B cell (primary cell): Measurements from ENCODE around the gene CD164. TPM values are rescaled to one million over a fixed set of nuclear protein-coding genes. Genes with fewer than 3 reads are reported as not detected.

Source experiments
- ATAC-seq: fragments of 200-7000 bp; cut with Tn5 transposase; one replicate; pipeline ENCODE4 v1.10.0; 2021; ENCODE audit warnings: low read depth, mild to moderate bottlenecking, moderate number of reproducible peaks, moderate library complexity
- CTCF ChIA-PET: fragments of 350-600 bp; sonication (Branson Sonifier 250); formaldehyde crosslinking; loops from one replicate; lab custom pipeline; 2021; ENCODE audit warnings: antibody characterized with exemption, inconsistent platforms; lab: Charles Lee
- POLR2A ChIA-PET: fragments of 350-600 bp; sonication (Branson Sonifier 250); formaldehyde crosslinking; loops from one replicate; lab custom pipeline; 2021; ENCODE audit warnings: antibody characterized with exemption; lab: Charles Lee
- DNase-seq: peaks from one replicate; pipeline ENCODE4 v3.0.0; 2013
- H2AFZ ChIP-seq: 2 replicates; pipeline ENCODE4 v1.6.1; 2012; ENCODE audit warnings: mild to moderate bottlenecking, low read depth, low read length; ENCODE audit not compliant: insufficient read depth, poor library complexity, severe bottlenecking
- H3K27ac ChIP-seq, 2 donors: 1 replicate in 1 of 2; 2 replicates in 1 of 2; pipeline ENCODE4 v1.5.1; 2012 to 2013; ENCODE audit warnings: low read length in 2 of 2, mild to moderate bottlenecking in 2 of 2, moderate library complexity in 1 of 2
- H3K27me3 ChIP-seq, 4 experiments: fragments of 200-600 bp in 1 of 4; sonication (generic) in 1 of 4; replicated peaks in 1 of 4; 1 replicate in 2 of 4; 2 replicates in 2 of 4; pipeline versions ENCODE4 v1.6.1 to v1.7.0; 2013 to 2016; ENCODE audit warnings: low read length in 3 of 4, mild to moderate bottlenecking in 2 of 4, mixed read lengths in 1 of 4, moderate library complexity in 1 of 4; ENCODE audit not compliant: insufficient read depth in 4 of 4, control insufficient read depth in 3 of 4; ENCODE audit errors: control extremely low read depth in 1 of 4
- H3K36me3 ChIP-seq, 2 experiments: replicated peaks in 1 of 2; 1 replicate in 1 of 2; 2 replicates in 1 of 2; pipeline versions ENCODE4 v1.6.1 to v1.7.1; 2013; ENCODE audit warnings: low read length in 1 of 2; ENCODE audit not compliant: insufficient read depth in 2 of 2, control insufficient read depth in 1 of 2; ENCODE audit errors: control extremely low read depth in 1 of 2, extremely low read depth in 1 of 2
- H3K4me1 ChIP-seq, 2 donors: fragments of 200-600 bp in 1 of 2; sonication (generic) in 1 of 2; 1 replicate in 1 of 2; 2 replicates in 1 of 2; pipeline versions ENCODE4 v1.5.1 to v1.6.1; 2013 to 2017; ENCODE audit warnings: low read length in 2 of 2; ENCODE audit not compliant: control insufficient read depth in 2 of 2, insufficient read depth in 2 of 2
- H3K4me2 ChIP-seq: replicated peaks from 2 replicates; pipeline ENCODE3; 2012; ENCODE audit warnings: mild to moderate bottlenecking, low read depth, low read length; ENCODE audit not compliant: poor library complexity, severe bottlenecking
- H3K4me3 ChIP-seq, 5 experiments: fragments of 200-600 bp in 1 of 5; sonication (generic) in 1 of 5; 1 replicate in 3 of 5; 2 replicates in 2 of 5; pipeline versions ENCODE4 v1.5.1 to v1.7.0; 2011 to 2016; ENCODE audit warnings: low read length in 4 of 5, mild to moderate bottlenecking in 4 of 5, low read depth in 2 of 5, control low read depth in 1 of 5, moderate library complexity in 1 of 5; ENCODE audit not compliant: insufficient read depth in 1 of 5; ENCODE audit errors: control extremely low read depth in 1 of 5, extremely low read depth in 1 of 5
- H3K79me2 ChIP-seq: fragments of 200-600 bp; sonication (generic); one replicate; pipeline ENCODE4 v1.6.0; 2016; ENCODE audit warnings: low read length; ENCODE audit not compliant: control insufficient read depth, insufficient read depth
- H3K9ac ChIP-seq: fragments of 200-600 bp; sonication (generic); 2 replicates; pipeline ENCODE4 v1.6.1; 2017; ENCODE audit warnings: mild to moderate bottlenecking, low read length, moderate library complexity
- H3K9me3 ChIP-seq, 3 donors: one replicate each; pipeline versions ENCODE4 v1.6.1 to v1.7.1; 2013; ENCODE audit warnings: low read length in 2 of 3; ENCODE audit not compliant: control insufficient read depth in 2 of 3, insufficient read depth in 1 of 3; ENCODE audit errors: control extremely low read depth in 1 of 3
- H4K20me1 ChIP-seq: 2 replicates; pipeline ENCODE4 v1.6.0; 2012; ENCODE audit warnings: mild to moderate bottlenecking, low read length; ENCODE audit not compliant: insufficient read depth, control insufficient read depth, poor library complexity, severe bottlenecking
- H3K27ac Mint-ChIP-seq: one replicate; pipeline ENCODE4 v1.8.0; 2021; ENCODE audit warnings: mixed read lengths
- H3K27me3 Mint-ChIP-seq: one replicate; pipeline ENCODE4 v1.8.0; 2021; ENCODE audit warnings: mixed read lengths
- H3K4me1 Mint-ChIP-seq: one replicate; pipeline ENCODE4 v1.8.0; 2021; ENCODE audit warnings: mixed read lengths
- H3K4me3 Mint-ChIP-seq: one replicate; pipeline ENCODE4 v1.8.0; 2021; ENCODE audit warnings: mixed read lengths
- H3K9me3 Mint-ChIP-seq: one replicate; pipeline ENCODE4 v1.8.0; 2022; ENCODE audit warnings: mixed read lengths; ENCODE audit not compliant: insufficient read depth
- CTCF ChIP-seq: fragments of 200-600 bp; IDR thresholded peaks from one replicate; pipeline ENCODE4 v1.8.0; 2022; ENCODE audit warnings: antibody characterized with exemption, mild to moderate bottlenecking
- EZH2 ChIP-seq: IDR thresholded peaks from 2 replicates; pipeline ENCODE4 v1.6.1; 2012; ENCODE audit warnings: borderline replicate concordance, low read depth, mild to moderate bottlenecking, moderate library complexity, low read length; ENCODE audit not compliant: insufficient read depth, poor library complexity, severe bottlenecking
- WGBS: methylation state at CpG from one replicate; pipeline ENCODE4 v1.1.5; 2013; ENCODE audit warnings: missing lambda C conversion rate; ENCODE audit not compliant: insufficient coverage; 5-methylcytosine and 5-hydroxymethylcytosine counted together
- intact Hi-C: fragments of 100-400 bp; cut with micrococcal nuclease; formaldehyde crosslinking; loops from one replicate; pipeline ENCODE4 v1.10.0; 2022
- polyA plus RNA-seq: library from polyadenylated mRNA; depleted of rRNA; stranded (reverse); fragments of >200 nt; gene quantifications from 2 replicates; pipeline ENCODE4 v1.2.3, GENCODE V29; 2012
- total RNA-seq, 2 donors: library from RNA; stranded (reverse); fragments of 120-200 nt in 1 of 2; gene quantifications; 1 replicate in 1 of 2; 2 replicates in 1 of 2; pipeline versions ENCODE4 v1.2.3 to v1.2.4, GENCODE V29; 2013 to 2022

Gene CD164
- total and polyA plus RNA-seq, 2 donors (not counting 1 experiment from before 2014, with no cell fraction given) = 63.4 to 184 TPM

DNA sequence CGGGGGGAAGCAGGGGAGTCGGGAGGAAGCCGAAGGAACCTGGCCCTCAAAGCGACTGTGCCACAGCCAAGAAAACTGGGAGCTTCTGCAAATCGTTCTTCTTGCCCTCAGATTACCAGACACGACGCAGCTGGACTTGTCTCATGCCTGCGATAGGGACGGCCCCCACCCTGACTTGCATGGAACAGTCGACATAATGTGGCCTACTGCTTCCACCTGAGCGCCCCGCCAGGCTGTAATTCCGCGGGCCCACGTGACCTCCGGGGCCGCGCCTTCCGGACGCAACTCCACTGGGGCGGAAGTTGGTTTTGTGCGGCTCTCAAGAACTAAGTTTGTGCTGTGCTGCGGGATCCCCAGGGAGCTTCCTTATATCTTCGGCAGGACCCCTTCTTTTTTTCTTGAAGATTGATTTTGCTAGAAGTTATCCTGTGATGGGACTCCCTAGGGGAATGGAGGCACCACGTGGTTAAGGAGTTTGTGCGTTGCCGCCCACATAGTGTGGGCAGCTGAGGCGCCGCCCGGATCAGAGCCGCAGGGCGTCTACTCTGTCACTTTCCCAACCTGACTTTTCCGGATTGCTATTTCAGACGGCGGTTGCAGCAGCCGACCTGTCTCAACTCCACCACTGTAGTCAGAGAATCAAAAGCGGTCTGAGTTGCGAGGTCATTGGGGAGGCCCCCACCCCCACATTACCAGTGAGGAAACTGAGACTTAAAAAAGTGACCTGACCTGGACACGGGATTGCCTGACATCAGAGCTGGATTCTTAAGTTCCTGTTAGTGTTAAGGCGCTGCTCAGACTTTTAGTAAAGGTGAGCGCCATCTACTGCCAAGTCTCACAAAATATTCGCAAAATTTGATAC, 540 bp upstream of the CD164 start:
- under 1% methylated on average over 37 of the region's 42 CpGs for WGBS
- peak overlapping the region; percentile 96 for H3K9ac ChIP-seq
- ChIA-PET CTCF (interaction anchor here (0.8 to 7.1 kb wide), 33 partner anchors 9 to 1432 kb away, joined by 3 to 124 read pairs (median 5); partner anchors contain the start of genes AK9, CDK19, CEP57L1 and FIG4), POLR2A (interaction anchor here (0.6 to 2.7 kb wide), 14 partner anchors 9 to 1432 kb away, joined by 3 to 34 read pairs (median 5); partner anchors contain the start of genes AK9, CDK19, CEP57L1 and FIG4)
- no peaks in the 10 kb centered on the region for H3K27me3 ChIP-seq
- H3K9me3 ChIP-seq = no peaks in the 10 kb centered on the region
- DNase-seq (peak; percentile 99), ATAC-seq (peak; percentile 71)
- H3K27ac ChIP-seq = peak overlapping the region; percentile 94 to 97
- TF ChIP-seq CTCF (peak; percentile 79), EZH2 (no peak)
- peak overlapping the region; percentile 86 for H2AFZ ChIP-seq
- H3K9me3 Mint-ChIP-seq = no peaks in the 10 kb centered on the region
- peaks cover 40 to 41% of the 10 kb centered on the region in 2 donors for H3K4me1 ChIP-seq
- intact Hi-C loops = loop anchor here (1.0 to 5.0 kb wide), 14 partner anchors 57 to 1599 kb away; partner anchors contain the start of genes AK9, ARMC2, CEP57L1 and FIG4
- H4K20me1 ChIP-seq = peaks cover 33% of the 10 kb centered on the region
- H3K4me3 ChIP-seq = peak overlapping the region; percentile 87 to 98 (median 90)
- peak overlapping the region; percentile 94 for H3K4me3 Mint-ChIP-seq
- H3K4me1 Mint-ChIP-seq = peaks cover 41% of the 10 kb centered on the region
- peaks cover 0 to 13% of the 10 kb centered on the region in 2 experiments for H3K36me3 ChIP-seq
- peak overlapping the region; percentile 82 for H3K4me2 ChIP-seq
- H3K79me2 ChIP-seq = peaks cover 45% of the 10 kb centered on the region
- H3K27ac Mint-ChIP-seq = peak overlapping the region; percentile 100
- no peaks in the 10 kb centered on the region for H3K27me3 Mint-ChIP-seq
